Measurements from ENCODE around the gene OR7G1.
A peak's percentile ranks its signal among the peaks of the same experiment; 100 is the strongest.

OR7G1 gene

GRCh38 chr19:9139609-9140158, 24.1 kb upstream of the OR7G1 start:
- peak overlapping the region; percentile 72 for H3K4me3 ChIP-seq (ENCODE audit: low read length)
- DNase-seq (ENCODE audit: low read depth), result no peak
- no peak for TF ChIP-seq CTCF (IDR thresholded peaks at IDR 0.05; ENCODE audit: insufficient read depth, low read depth, low read length, missing control alignments)

GRCh38 chr19:9132422-9132821, 16.9 kb upstream of the OR7G1 start:
- no peak for DNase-seq (ENCODE audit: low read depth)
- TF ChIP-seq CTCF (IDR thresholded peaks at IDR 0.05; ENCODE audit: insufficient read depth, low read depth, low read length, missing control alignments), result no peak
- no peak overlapping the region for H3K4me3 ChIP-seq (ENCODE audit: low read length)

GRCh38 chr19:9130965-9131364, 15.4 kb upstream of the OR7G1 start:
- H3K4me3 ChIP-seq (ENCODE audit: low read length), result no peak overlapping the region
- TF ChIP-seq CTCF (IDR thresholded peaks at IDR 0.05; ENCODE audit: insufficient read depth, low read depth, low read length, missing control alignments), result no peak
- no peak for DNase-seq (ENCODE audit: low read depth)

- DNase-seq (ENCODE audit: low read depth), result peak; percentile 61
- H3K4me3 ChIP-seq (ENCODE audit: low read length), result no peak overlapping the region
- TF ChIP-seq CTCF (IDR thresholded peaks at IDR 0.05; ENCODE audit: insufficient read depth, low read depth, low read length, missing control alignments), result no peak
Observed at GRCh38 chr19:9128171-9128570, 12.6 kb upstream of the OR7G1 start.

- no peak for TF ChIP-seq CTCF (IDR thresholded peaks at IDR 0.05; ENCODE audit: insufficient read depth, low read depth, low read length, missing control alignments)
- no peak within 1 kb of the TSS for H3K4me3 ChIP-seq (ENCODE audit: low read length)
- no peak for DNase-seq (ENCODE audit: low read depth)
Observed at GRCh38 chr19:9126900-9127405, 11.4 kb upstream of the OR7G1 start, which contains the start of gene OR7G3. TSS of gene OR7G3 (minus strand) at chr19:9126950. CDS start at chr19:9126950, 0 bp downstream.

- no peak for TF ChIP-seq CTCF (IDR thresholded peaks at IDR 0.05; ENCODE audit: insufficient read depth, low read depth, low read length, missing control alignments)
- DNase-seq (ENCODE audit: low read depth), result no peak
- no peak overlapping the region for H3K4me3 ChIP-seq (ENCODE audit: low read length)
Observed at GRCh38 chr19:9116547-9116946, 984 bp upstream of the OR7G1 start.

GRCh38 chr19:9109959-9110358, 5.6 kb downstream of the OR7G1 start:
- TF ChIP-seq CTCF (IDR thresholded peaks at IDR 0.05; ENCODE audit: insufficient read depth, low read depth, low read length, missing control alignments), result no peak
- DNase-seq (ENCODE audit: low read depth), result no peak
- no peak overlapping the region for H3K4me3 ChIP-seq (ENCODE audit: low read length)

Measured in epithelial cell of esophagus (primary cell).